Measurements from ENCODE around the gene POLR3H.

The POLR3H gene

GRCh38 chr22:41500303-41500702 is 44.0 kb downstream of the POLR3H start:
- Histone ChIP-seq H3K36me3 (ENCODE audit: control insufficient read depth in 2 of 2, insufficient read depth in 1 of 2, low read length in 2 of 2) (peaks cover 17 to 41% of the 10 kb centered on the region in 2 experiments), H3K9me3 (ENCODE audit: control insufficient read depth, insufficient read depth, low read depth, low read length) (no peaks in the 10 kb centered on the region), H3K27ac (ENCODE audit: extremely low read depth, low read depth, low read length) (no peak overlapping the region), H3K4me1 (ENCODE audit: control insufficient read depth, insufficient read depth, low read length) (no peaks in the 10 kb centered on the region), H3K4me3 (ENCODE audit: low read depth, low read length) (no peak overlapping the region)
- TF ChIP-seq ZNF394 (tag by site-specific recombination; IDR thresholded peaks at IDR 0.05; ENCODE audit: borderline replicate concordance) (no peak), ZNF658 (tag by site-specific recombination; IDR thresholded peaks at IDR 0.05) (no peak), ZNF555 (tag by site-specific recombination; conservative IDR thresholded peaks at IDR 0.05) (no peak), REPIN1 (tag by site-specific recombination; IDR thresholded peaks at IDR 0.05; ENCODE audit: low read depth) (no peak), ATF2 (tag by site-specific recombination; IDR thresholded peaks at IDR 0.05; ENCODE audit: low read depth) (no peak), ZNF521 (tag by site-specific recombination; IDR thresholded peaks at IDR 0.05) (no peak), ZXDB (tag by site-specific recombination; IDR thresholded peaks at IDR 0.05) (no peak), ZNF391 (tag by site-specific recombination; IDR thresholded peaks at IDR 0.05; ENCODE audit: borderline replicate concordance, low read depth) (no peak), REST (tag by site-specific recombination; IDR thresholded peaks at IDR 0.05) (no peak), SCRT1 (tag by site-specific recombination; IDR thresholded peaks at IDR 0.05; ENCODE audit: borderline replicate concordance) (no peak), ZNF155 (tag by site-specific recombination; IDR thresholded peaks at IDR 0.05) (no peak), ZEB2 (tag by site-specific recombination; IDR thresholded peaks at IDR 0.05) (no peak), ZNF354C (tag by site-specific recombination; IDR thresholded peaks at IDR 0.05; ENCODE audit: borderline replicate concordance, low read depth) (no peak), MZF1 (tag by site-specific recombination; IDR thresholded peaks at IDR 0.05; ENCODE audit: borderline replicate concordance) (no peak), ZNF280C (tag by site-specific recombination; IDR thresholded peaks at IDR 0.05) (no peak)
- ChIA-PET CTCF (interaction anchor here (1.9 to 3.1 kb wide), 4 partner anchors 9 to 98 kb away, joined by 11 to 21 read pairs (median 14); no protein-coding TSS in a partner anchor), POLR2A (interaction anchor here (1.2 to 3.5 kb wide), 3 partner anchors 32 to 119 kb away, joined by 4 to 13 read pairs (median 10); partner anchors contain the start of genes ACO2, PHF5A, TEF and TOB2)

GRCh38 chr22:41499624-41500280 is 44.5 kb downstream of the POLR3H start:
- Histone ChIP-seq H3K36me3 (ENCODE audit: control insufficient read depth in 2 of 2, insufficient read depth in 1 of 2, low read length in 2 of 2) (peaks cover 15 to 39% of the 10 kb centered on the region in 2 experiments), H3K4me1 (ENCODE audit: control insufficient read depth, insufficient read depth, low read length) (no peaks in the 10 kb centered on the region), H3K9me3 (ENCODE audit: control insufficient read depth, insufficient read depth, low read depth, low read length) (no peaks in the 10 kb centered on the region), H3K27ac (ENCODE audit: extremely low read depth, low read depth, low read length) (no peak overlapping the region), H3K4me3 (ENCODE audit: low read depth, low read length) (no peak overlapping the region)
- ChIA-PET POLR2A (interaction anchor here (0.6 to 3.5 kb wide), 5 partner anchors 31 to 593 kb away, joined by 3 to 13 read pairs (median 5); partner anchors contain the start of genes ACO2, PHF5A, TEF and TOB2), CTCF (interaction anchor here (1.9 to 3.1 kb wide), 3 partner anchors 9 to 97 kb away, joined by 11 to 21 read pairs (median 16); no protein-coding TSS in a partner anchor)
- TF ChIP-seq ZNF148 (tag by site-specific recombination; IDR thresholded peaks at IDR 0.05; ENCODE audit: borderline replicate concordance) (no peak), SP3 (tag by site-specific recombination; IDR thresholded peaks at IDR 0.05) (no peak), ZNF692 (tag by site-specific recombination; IDR thresholded peaks at IDR 0.05) (no peak), ZNF704 (tag by site-specific recombination; IDR thresholded peaks at IDR 0.05) (no peak), ZNF610 (tag by site-specific recombination; IDR thresholded peaks at IDR 0.05; ENCODE audit: borderline replicate concordance) (no peak)
